WTC11 (cell line): ENCODE data around the gene PLA2G4E.

ENCODE experiments used
- AFF4 ChIP-seq: sonication (generic); formaldehyde crosslinking; IDR thresholded peaks from 2 replicates; pipeline ENCODE4 v1.8.1; 2023; ENCODE audit warnings: mild to moderate bottlenecking, missing genetic modification reagents, borderline replicate concordance
- ELF4 ChIP-seq: sonication (generic); formaldehyde crosslinking; IDR thresholded peaks from 2 replicates; pipeline ENCODE4 v1.8.1; 2022; ENCODE audit warnings: low read depth, mild to moderate bottlenecking, moderate library complexity, missing genetic modification reagents
- EMX1 ChIP-seq: fragments of 250-450 bp; sonication (Bioruptor Pico); IDR thresholded peaks from 2 replicates; pipeline ENCODE4 v1.8.0; 2021; ENCODE audit warnings: mild to moderate bottlenecking
- ESRRA ChIP-seq: sonication (generic); formaldehyde crosslinking; IDR thresholded peaks from 2 replicates; pipeline ENCODE4 v1.8.1; 2022; ENCODE audit warnings: mild to moderate bottlenecking, missing genetic modification reagents, borderline replicate concordance
- IRF2 ChIP-seq: sonication (generic); formaldehyde crosslinking; IDR thresholded peaks from 2 replicates; pipeline ENCODE4 v1.8.0; 2022; ENCODE audit warnings: low read depth, missing genetic modification reagents, borderline replicate concordance
- MXD4 ChIP-seq: fragments of 250-450 bp; sonication (Bioruptor Pico); IDR thresholded peaks from 2 replicates; pipeline ENCODE4 v1.8.0; 2021; ENCODE audit warnings: mild to moderate bottlenecking, moderate library complexity, borderline replicate concordance
- NR3C1 ChIP-seq: sonication (generic); formaldehyde crosslinking; conservative IDR thresholded peaks from 2 replicates; pipeline ENCODE4 v1.8.1; 2023; ENCODE audit warnings: low read depth, mild to moderate bottlenecking, missing genetic modification reagents
- PRDM15 ChIP-seq: sonication (generic); formaldehyde crosslinking; IDR thresholded peaks from 2 replicates; pipeline ENCODE4 v1.8.0; 2022; ENCODE audit warnings: missing genetic modification reagents
- STAT6 ChIP-seq: sonication (generic); formaldehyde crosslinking; conservative IDR thresholded peaks from 2 replicates; pipeline ENCODE4 v1.8.1; 2023; ENCODE audit warnings: mild to moderate bottlenecking, low read depth, missing genetic modification reagents, moderate library complexity
- USF1 ChIP-seq: sonication (generic); formaldehyde crosslinking; IDR thresholded peaks from 2 replicates; pipeline ENCODE4 v1.8.0; 2022; ENCODE audit warnings: mild to moderate bottlenecking, missing genetic modification reagents
- ZBTB43 ChIP-seq: sonication (generic); formaldehyde crosslinking; IDR thresholded peaks from 2 replicates; pipeline ENCODE4 v1.8.1; 2023; ENCODE audit warnings: mild to moderate bottlenecking, missing genetic modification reagents
- ZNF232 ChIP-seq: sonication (generic); formaldehyde crosslinking; IDR thresholded peaks from 2 replicates; pipeline ENCODE4 v1.8.0; 2022; ENCODE audit warnings: mild to moderate bottlenecking, missing genetic modification reagents
- ZNF416 ChIP-seq: fragments of 250-450 bp; sonication (Bioruptor Pico); IDR thresholded peaks from 2 replicates; pipeline ENCODE4 v1.9.0; 2021; ENCODE audit warnings: mild to moderate bottlenecking, inconsistent platforms
- TF ChIP-seq, protein P1 (sequence below): fragments of 200-600 bp; IDR thresholded peaks from 2 replicates; pipeline ENCODE4 v1.8.0; 2022; ENCODE audit warnings: antibody characterized with exemption

DNA sequence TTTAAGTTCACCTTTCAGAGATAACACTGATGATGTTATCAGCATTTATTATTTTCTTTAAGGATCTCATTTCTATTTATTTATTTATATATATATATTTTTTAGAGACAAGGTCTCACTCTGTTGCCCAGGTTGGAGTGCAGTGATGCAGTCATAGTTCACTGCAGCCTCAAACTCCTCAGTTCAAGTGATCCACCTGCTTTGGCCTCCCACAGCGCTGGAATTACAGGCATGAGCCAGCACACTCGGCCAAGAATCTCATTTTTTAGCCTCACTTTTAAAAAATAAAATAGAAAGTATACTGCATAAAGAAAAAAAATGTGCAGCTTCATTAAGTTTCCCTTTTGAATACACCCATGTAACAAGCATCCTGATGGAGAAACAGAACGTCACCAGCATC lies 37.9 kb upstream of the PLA2G4E start:
- TF ChIP-seq, protein P1, sequence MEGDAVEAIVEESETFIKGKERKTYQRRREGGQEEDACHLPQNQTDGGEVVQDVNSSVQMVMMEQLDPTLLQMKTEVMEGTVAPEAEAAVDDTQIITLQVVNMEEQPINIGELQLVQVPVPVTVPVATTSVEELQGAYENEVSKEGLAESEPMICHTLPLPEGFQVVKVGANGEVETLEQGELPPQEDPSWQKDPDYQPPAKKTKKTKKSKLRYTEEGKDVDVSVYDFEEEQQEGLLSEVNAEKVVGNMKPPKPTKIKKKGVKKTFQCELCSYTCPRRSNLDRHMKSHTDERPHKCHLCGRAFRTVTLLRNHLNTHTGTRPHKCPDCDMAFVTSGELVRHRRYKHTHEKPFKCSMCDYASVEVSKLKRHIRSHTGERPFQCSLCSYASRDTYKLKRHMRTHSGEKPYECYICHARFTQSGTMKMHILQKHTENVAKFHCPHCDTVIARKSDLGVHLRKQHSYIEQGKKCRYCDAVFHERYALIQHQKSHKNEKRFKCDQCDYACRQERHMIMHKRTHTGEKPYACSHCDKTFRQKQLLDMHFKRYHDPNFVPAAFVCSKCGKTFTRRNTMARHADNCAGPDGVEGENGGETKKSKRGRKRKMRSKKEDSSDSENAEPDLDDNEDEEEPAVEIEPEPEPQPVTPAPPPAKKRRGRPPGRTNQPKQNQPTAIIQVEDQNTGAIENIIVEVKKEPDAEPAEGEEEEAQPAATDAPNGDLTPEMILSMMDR = no peak
- no peak for TF ChIP-seq ESRRA (CRISPR knock-in tag)
- no peak for TF ChIP-seq ZBTB43 (CRISPR knock-in tag)
- TF ChIP-seq NR3C1 (CRISPR knock-in tag) = no peak
- no peak for TF ChIP-seq ZNF416 (CRISPR knock-in tag)
- TF ChIP-seq EMX1 (CRISPR knock-in tag) = no peak
- TF ChIP-seq ZNF232 = no peak
- TF ChIP-seq IRF2 (CRISPR knock-in tag) = no peak
- no peak for TF ChIP-seq PRDM15 (CRISPR knock-in tag)
- TF ChIP-seq STAT6 (CRISPR knock-in tag) = no peak
- no peak for TF ChIP-seq MXD4 (CRISPR knock-in tag)
- TF ChIP-seq USF1 = no peak
- TF ChIP-seq AFF4 (CRISPR knock-in tag) = no peak
- TF ChIP-seq ELF4 (CRISPR knock-in tag) = no peak
